ENCODE results near the gene KRT8.

DNA sequence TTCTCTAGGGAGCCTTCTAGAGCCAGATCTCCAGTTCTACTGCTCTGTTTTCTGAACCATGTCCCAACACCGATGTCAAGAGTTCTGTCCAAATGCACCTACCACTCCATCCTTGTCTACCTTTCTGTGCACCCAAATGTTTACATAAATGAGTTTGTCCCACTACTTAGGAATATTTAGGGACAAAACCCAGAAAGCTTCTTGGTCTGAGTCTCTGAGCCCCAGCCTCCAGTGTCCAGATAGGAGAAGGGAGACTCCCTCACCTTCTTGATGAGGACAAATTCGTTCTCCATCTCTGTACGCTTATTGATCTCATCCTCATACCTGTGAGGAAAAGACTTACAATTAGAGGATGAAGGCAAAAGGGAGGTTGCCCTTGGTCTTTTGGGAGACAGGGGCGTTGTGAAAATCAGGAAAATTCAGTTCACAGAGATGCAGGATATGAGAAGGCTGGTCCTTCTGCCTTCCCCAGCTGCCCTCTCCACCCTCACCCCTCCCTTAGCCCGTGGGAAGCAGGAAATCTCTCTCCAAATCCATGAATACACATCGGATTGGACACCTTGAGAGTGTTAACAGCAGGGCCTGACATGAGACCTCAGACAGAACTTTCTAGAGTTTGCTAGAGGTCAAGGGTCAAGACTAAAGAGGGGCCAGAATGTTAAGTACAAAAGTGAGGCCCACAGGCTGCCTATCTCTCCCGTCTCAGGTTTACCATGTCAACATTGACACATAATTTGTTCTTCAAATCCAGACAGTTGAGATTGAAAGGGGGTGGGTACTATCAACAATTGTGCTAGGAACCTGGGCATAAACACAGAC is 3.8 kb downstream of the KRT8 start:
- TF ChIP-seq, protein P1, sequence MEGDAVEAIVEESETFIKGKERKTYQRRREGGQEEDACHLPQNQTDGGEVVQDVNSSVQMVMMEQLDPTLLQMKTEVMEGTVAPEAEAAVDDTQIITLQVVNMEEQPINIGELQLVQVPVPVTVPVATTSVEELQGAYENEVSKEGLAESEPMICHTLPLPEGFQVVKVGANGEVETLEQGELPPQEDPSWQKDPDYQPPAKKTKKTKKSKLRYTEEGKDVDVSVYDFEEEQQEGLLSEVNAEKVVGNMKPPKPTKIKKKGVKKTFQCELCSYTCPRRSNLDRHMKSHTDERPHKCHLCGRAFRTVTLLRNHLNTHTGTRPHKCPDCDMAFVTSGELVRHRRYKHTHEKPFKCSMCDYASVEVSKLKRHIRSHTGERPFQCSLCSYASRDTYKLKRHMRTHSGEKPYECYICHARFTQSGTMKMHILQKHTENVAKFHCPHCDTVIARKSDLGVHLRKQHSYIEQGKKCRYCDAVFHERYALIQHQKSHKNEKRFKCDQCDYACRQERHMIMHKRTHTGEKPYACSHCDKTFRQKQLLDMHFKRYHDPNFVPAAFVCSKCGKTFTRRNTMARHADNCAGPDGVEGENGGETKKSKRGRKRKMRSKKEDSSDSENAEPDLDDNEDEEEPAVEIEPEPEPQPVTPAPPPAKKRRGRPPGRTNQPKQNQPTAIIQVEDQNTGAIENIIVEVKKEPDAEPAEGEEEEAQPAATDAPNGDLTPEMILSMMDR (IDR thresholded peaks at IDR 0.05; ENCODE audit: insufficient read depth, low read depth, low read length), result no peak
- TF ChIP-seq EZH2 (IDR thresholded peaks at IDR 0.05; ENCODE audit: insufficient read depth, low read length), result no peak
